Adrenal gland (tissue), 12 donors: ENCODE measurements around the gene ATP8B3. TPM values are rescaled to one million over a fixed set of nuclear protein-coding genes. Genes with fewer than 3 reads are reported as not detected.

ENCODE experiments used
- DNase-seq, 7 donors: peaks; one replicate each; pipeline ENCODE4 v3.0.0-alpha.2; 2019 to 2020
- H3K27ac ChIP-seq, 5 donors: fragments of 200-600 bp; sonication (generic) in 4 of 5; 1 replicate in 3 of 5; 2 replicates in 2 of 5; pipeline versions ENCODE4 v1.5.1 to v1.8.0; 2016 to 2020; ENCODE audit warnings: mild to moderate bottlenecking in 1 of 5
- H3K27me3 ChIP-seq: fragments of 200-600 bp; 2 replicates; pipeline ENCODE4 v1.8.0; 2021
- H3K36me3 ChIP-seq, 2 donors: fragments of 200-600 bp; replicated peaks in 1 of 2; 1 replicate in 1 of 2; 2 replicates in 1 of 2; pipeline versions ENCODE4 v1.5.1 to v1.8.0; 2018 to 2022
- H3K4me1 ChIP-seq, 2 donors: fragments of 200-600 bp; replicated peaks in 1 of 2; 1 replicate in 1 of 2; 2 replicates in 1 of 2; pipeline versions ENCODE4 v1.5.1 to v1.8.0; 2018 to 2021
- H3K4me3 ChIP-seq, 4 donors: fragments of 200-600 bp; sonication (generic) in 3 of 4; one replicate each; pipeline ENCODE4 v1.5.1; 2016 to 2018
- H3K9me3 ChIP-seq, 3 donors: fragments of 200-600 bp; sonication (generic) in 1 of 3; replicated peaks in 1 of 3; 1 replicate in 2 of 3; 2 replicates in 1 of 3; pipeline versions ENCODE4 v1.5.1 to v1.8.0; 2016 to 2021
- POLR2A ChIP-seq, 2 donors: fragments of 450-650 bp; IDR thresholded peaks; one replicate each; pipeline ENCODE4 v1.6.1; 2017; ENCODE audit warnings: antibody characterized with exemption in 2 of 2, mild to moderate bottlenecking in 2 of 2, moderate library complexity in 1 of 2
- WGBS, 4 donors: extraction: QIAGEN DNeasy Blood & Tissue Kit in 2 of 4; methylation state at CpG; one replicate each; pipeline versions ENCODE4 v1.1.5 to v1.1.7; 2013 to 2017; 5-methylcytosine and 5-hydroxymethylcytosine counted together
- intact Hi-C, 2 donors: fragments of 100-400 bp; cut with DNase I; formaldehyde crosslinking; loops; one replicate each; pipeline versions ENCODE4 v1.14.1 to v1.15.0; 2022 to 2023
- polyA plus RNA-seq, 3 donors: library from polyadenylated mRNA; stranded (reverse); fragments of 200-250 nt in 2 of 3; fragments of 350-450 nt in 1 of 3; fragmentation: Illumina TruSeq in 1 of 3; extraction: RNeasy Lipid Tissue Mini Kit (QIAGEN cat#74804) in 1 of 3; gene quantifications; one replicate each; pipeline ENCODE4 v1.2.3, GENCODE V29; 2013 to 2014
- total RNA-seq, 9 donors: library from RNA; depleted of rRNA in 4 of 9; stranded (reverse); fragments of >200 nt in 4 of 9; fragments of 120-200 nt in 1 of 9; fragmentation: NEBNext Ultra II Directional in 1 of 9; extraction: Animal tissue kit (Norgen Biotek cat#: 25700) in 1 of 9; gene quantifications; one replicate each; pipeline versions ENCODE4 v1.1.0 to v1.2.4, GENCODE V29; 2013 to 2023
- TF ChIP-seq, protein P1 (sequence below), 6 experiments: fragments of 450-650 bp in 4 of 6; fragments of 200-600 bp in 2 of 6; sonication (generic) in 1 of 6; IDR thresholded peaks; 1 replicate in 5 of 6; 2 replicates in 1 of 6; pipeline versions ENCODE4 v1.5.1 to v1.8.0; 2016 to 2021; ENCODE audit warnings: antibody characterized with exemption in 6 of 6, mild to moderate bottlenecking in 2 of 6, moderate library complexity in 1 of 6
- donor health status: healthy with polysubstance abuse.
- donor health status: Bipolar disorder and iron deficiency.
- donor health status: DM: yes; HTN: yes; CAD: no.
- donor health status: DM: no; HTN: no; CAD: no.
- donor health status: DM: no; HTN: no; CAD: no.
- donor health status: DM: yes; HTN: yes; CAD: no.

The ATP8B3 gene
- total and polyA plus RNA-seq, 12 donors = 0.26 to 15.1 (median 4.4) TPM

DNA sequence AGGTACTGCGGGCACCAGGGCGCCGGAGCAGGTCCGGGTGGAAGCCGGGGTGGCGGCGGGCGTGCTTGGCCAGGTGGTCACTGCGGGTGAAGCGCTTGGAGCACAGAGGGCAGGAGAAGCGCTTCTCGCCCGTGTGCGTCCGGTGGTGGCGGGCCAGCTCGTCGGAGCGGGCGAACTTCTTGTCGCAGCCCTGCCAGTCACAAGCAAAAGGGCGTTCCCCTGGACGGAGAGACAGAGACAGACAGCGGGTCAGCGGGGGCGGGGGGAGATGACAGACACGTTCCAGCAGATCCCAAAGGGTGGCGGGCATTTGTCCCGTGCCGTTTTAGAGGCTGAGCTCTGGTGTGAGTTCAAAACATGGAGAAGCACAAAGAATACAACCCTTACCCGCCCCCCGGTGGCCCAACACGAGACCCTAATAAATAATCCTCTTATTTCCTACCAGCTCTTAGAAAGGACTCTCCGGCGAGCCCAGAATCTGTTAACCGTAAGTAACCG is 42.5 kb upstream of the ATP8B3 start:
- peaks cover 43 to 63% of the 10 kb centered on the region in 2 donors for H3K4me1 ChIP-seq
- H3K9me3 ChIP-seq = no peaks in the 10 kb centered on the region
- DNase-seq = peak; percentile 68 to 91 (median 80)
- H3K4me3 ChIP-seq = peak overlapping the region in 1 of 4 donors; percentile 53
- TF ChIP-seq, protein P1, sequence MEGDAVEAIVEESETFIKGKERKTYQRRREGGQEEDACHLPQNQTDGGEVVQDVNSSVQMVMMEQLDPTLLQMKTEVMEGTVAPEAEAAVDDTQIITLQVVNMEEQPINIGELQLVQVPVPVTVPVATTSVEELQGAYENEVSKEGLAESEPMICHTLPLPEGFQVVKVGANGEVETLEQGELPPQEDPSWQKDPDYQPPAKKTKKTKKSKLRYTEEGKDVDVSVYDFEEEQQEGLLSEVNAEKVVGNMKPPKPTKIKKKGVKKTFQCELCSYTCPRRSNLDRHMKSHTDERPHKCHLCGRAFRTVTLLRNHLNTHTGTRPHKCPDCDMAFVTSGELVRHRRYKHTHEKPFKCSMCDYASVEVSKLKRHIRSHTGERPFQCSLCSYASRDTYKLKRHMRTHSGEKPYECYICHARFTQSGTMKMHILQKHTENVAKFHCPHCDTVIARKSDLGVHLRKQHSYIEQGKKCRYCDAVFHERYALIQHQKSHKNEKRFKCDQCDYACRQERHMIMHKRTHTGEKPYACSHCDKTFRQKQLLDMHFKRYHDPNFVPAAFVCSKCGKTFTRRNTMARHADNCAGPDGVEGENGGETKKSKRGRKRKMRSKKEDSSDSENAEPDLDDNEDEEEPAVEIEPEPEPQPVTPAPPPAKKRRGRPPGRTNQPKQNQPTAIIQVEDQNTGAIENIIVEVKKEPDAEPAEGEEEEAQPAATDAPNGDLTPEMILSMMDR (IDR thresholded peaks at IDR 0.05) = peak in 1 of 6 experiments; percentile 10
- peak in 1 of 2 donors; percentile 17 for TF ChIP-seq POLR2A (IDR thresholded peaks at IDR 0.05)
- H3K27me3 ChIP-seq = no peaks in the 10 kb centered on the region
- H3K36me3 ChIP-seq = no peaks in the 10 kb centered on the region
- intact Hi-C loops = no loop called here
- H3K27ac ChIP-seq = peak overlapping the region; percentile 84 to 94 (median 87)
- WGBS, 4 donors = 60 to 71% (median 63%) methylated on average over 26 to 37 of the region's 37 CpGs

DNA sequence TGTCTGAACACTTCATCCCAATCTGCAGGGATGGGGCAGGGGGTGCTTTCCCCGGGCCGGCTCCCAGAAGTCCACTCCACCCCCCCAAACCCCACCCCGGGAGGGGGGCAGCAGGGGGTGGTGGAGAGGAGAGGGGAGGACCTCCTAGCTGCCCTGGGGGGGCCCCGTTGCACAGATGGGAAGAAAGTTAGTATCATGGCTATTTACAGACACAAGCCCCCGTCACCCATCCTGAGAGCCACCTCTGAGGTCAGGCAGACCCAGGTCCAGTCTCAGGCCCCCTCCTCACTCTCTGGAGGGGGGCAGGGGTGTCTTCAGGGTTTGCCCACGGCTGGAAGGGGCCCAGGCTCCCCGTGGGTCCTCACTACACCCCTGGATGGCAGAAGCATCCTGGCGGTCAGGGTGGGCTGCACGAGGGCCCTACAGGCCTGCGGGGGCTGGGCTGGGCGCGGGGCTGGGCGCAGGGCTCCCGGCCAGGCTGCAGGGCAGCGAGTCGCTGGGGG is 42.0 kb upstream of the ATP8B3 start:
- Histone ChIP-seq H3K4me1 (peaks cover 43 to 62% of the 10 kb centered on the region in 2 donors), H3K9me3 (no peaks in the 10 kb centered on the region), H3K4me3 (peak overlapping the region in 1 of 4 donors; percentile 53), H3K27ac (peak overlapping the region; percentile 84 to 94 (median 87)), H3K27me3 (no peaks in the 10 kb centered on the region), H3K36me3 (no peaks in the 10 kb centered on the region)
- TF ChIP-seq, protein P1 (IDR thresholded peaks at IDR 0.05) = no peak
- DNase-seq = peak in 1 of 7 donors; percentile 50
- intact Hi-C loops = no loop called here
- 60 to 67% (median 60%) methylated on average over 1 to 16 of the region's 16 CpGs for WGBS, 4 donors

DNA sequence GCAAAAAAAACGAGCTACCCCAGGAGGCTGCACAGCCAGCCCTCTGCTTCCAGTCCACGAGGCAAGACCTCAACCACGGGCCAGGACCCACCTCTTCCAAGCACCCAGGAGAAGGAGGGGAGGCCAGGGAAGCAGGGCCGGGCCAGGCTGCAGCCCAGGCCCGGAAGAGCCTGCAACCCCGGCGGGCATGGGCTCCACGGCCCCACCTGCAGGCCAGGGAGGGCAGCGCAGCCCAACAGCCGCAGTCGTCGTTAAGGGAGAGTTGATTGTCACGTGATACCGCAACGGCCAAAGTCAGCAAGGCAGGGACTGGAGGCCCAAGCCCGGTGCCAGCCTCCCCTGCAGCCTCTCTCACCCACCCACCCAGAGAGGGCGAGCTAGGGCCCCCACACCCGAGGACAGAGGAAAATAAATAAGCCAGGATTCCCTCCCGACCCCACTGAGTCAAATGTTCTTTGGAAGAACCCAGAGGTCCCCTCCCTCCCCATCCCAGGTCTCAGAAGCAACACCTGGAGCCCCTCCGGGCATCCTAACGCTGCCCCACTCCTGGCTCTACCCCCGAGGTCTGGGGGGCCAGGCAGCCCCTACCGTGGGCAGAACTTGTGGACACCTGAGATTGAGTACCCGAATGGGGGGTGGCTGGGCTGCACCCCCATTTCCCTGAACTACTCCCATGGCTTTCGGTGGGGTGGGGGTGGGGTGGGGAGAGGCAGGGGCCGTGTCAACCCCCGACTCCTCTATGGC is 41.4 kb upstream of the ATP8B3 start:
- TF ChIP-seq POLR2A (IDR thresholded peaks at IDR 0.05) = no peak
- TF ChIP-seq, protein P1 (IDR thresholded peaks at IDR 0.05) = peak; percentile 84 to 96 (median 89)
- Histone ChIP-seq H3K27me3 (no peaks in the 10 kb centered on the region), H3K4me1 (peaks cover 43 to 62% of the 10 kb centered on the region in 2 donors), H3K36me3 (no peaks in the 10 kb centered on the region), H3K9me3 (no peaks in the 10 kb centered on the region), H3K4me3 (no peak overlapping the region), H3K27ac (peak overlapping the region in 2 of 5 donors; percentile 87 to 92)
- whole genome bisulfite sequencing, 4 donors = 28 to 52% (median 29%) methylated on average over 6 to 27 of the region's 27 CpGs
- intact Hi-C loops = no loop called here
- DNase-seq = peak; percentile 80 to 94 (median 91)

DNA sequence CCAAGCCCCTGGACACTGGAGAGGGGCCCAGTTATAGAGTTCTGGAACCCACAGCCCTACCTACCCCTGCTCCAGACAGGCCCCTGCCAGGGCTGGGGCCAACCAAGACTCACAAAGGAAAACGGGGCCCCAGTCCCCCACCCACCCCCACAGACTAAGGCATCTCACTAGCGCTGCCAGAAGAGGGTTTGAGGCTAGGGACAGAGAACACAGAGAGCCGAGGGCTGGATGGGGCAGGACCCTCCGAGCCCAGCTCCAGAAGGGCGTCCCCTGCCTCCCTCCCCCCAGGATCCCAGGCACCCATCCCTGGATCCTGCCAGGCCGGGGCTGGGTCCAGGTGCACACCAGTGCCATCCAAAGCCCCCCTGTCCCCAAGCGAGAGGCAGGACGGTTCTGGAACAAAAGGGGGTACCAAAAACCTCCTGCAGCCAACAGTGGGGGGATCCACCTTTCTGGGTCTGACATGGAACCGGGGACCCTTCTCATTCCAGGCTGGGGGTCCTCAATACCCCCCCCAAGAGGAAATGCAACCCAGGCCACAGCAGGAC is 40.6 kb upstream of the ATP8B3 start:
- Histone ChIP-seq H3K4me3 (no peak overlapping the region), H3K36me3 (no peaks in the 10 kb centered on the region), H3K4me1 (peaks cover 38 to 55% of the 10 kb centered on the region in 2 donors), H3K27me3 (no peaks in the 10 kb centered on the region), H3K27ac (no peak overlapping the region), H3K9me3 (no peaks in the 10 kb centered on the region)
- intact Hi-C loops = no loop called here
- TF ChIP-seq, protein P1 (IDR thresholded peaks at IDR 0.05) = no peak
- TF ChIP-seq POLR2A (IDR thresholded peaks at IDR 0.05) = no peak
- 63 to 72% (median 72%) methylated on average over 4 to 9 of the region's 9 CpGs; no CpG with 5 or more reads in 1 of the 4 donors for WGBS, 4 donors
- peak in 1 of 7 donors; percentile 31 for DNase-seq
